Measurements from ENCODE around the gene PLEKHF1.
A peak's percentile ranks its signal among the peaks of the same experiment; 100 is the strongest.

DNA sequence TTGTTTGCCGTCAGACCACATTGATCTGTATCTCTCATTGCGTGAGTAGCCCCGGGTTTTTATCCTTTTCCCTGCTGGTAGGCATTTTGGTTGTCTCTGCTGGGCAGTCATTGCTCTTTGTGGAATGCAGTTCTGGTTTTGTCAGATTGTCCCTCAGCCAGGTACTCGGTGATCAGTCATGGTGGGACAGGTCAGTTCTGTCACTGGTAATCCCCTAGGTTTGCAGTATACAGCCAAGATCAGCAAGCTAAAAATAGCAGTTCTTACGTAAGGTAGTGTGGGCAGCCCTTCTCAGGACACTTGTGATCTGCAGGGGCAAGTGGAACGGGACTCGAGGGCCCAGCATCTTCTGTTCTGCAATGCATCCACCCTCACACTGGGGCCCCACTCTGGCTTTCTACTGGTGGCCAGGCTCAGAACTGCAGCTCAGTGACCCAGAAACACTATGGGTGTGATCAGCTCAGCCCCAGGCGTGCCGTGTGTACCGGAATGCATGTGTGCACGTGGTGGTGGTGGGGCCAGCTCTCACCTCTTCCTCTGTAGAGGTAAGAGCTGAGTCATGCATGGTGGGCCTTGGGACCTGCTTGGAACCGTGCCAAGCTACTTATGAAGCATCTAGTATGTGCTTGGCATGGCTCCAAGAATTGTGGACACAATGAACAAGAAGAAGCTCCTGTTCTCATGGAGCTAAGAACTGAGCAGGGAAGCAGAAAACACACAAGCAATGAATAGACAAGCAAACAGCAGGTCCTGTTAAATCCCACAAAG, 6.3 kb downstream of the PLEKHF1 start:
- TF ChIP-seq YY1 (IDR thresholded peaks at IDR 0.05; ENCODE audit: extremely low read depth, insufficient replicate concordance, low read depth, low read length) (no peak), CBX3 (IDR thresholded peaks at IDR 0.05; ENCODE audit: low read depth) (no peak)
- TF ChIP-seq, protein P1, sequence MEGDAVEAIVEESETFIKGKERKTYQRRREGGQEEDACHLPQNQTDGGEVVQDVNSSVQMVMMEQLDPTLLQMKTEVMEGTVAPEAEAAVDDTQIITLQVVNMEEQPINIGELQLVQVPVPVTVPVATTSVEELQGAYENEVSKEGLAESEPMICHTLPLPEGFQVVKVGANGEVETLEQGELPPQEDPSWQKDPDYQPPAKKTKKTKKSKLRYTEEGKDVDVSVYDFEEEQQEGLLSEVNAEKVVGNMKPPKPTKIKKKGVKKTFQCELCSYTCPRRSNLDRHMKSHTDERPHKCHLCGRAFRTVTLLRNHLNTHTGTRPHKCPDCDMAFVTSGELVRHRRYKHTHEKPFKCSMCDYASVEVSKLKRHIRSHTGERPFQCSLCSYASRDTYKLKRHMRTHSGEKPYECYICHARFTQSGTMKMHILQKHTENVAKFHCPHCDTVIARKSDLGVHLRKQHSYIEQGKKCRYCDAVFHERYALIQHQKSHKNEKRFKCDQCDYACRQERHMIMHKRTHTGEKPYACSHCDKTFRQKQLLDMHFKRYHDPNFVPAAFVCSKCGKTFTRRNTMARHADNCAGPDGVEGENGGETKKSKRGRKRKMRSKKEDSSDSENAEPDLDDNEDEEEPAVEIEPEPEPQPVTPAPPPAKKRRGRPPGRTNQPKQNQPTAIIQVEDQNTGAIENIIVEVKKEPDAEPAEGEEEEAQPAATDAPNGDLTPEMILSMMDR (IDR thresholded peaks at IDR 0.05 in 2 of 3, conservative IDR thresholded peaks at IDR 0.05 in 1 of 3; ENCODE audit: borderline replicate concordance in 1 of 3, insufficient read depth in 1 of 3, low read depth in 2 of 3, low read length in 2 of 3) = peak in 2 of 3 experiments; percentile 12 to 26; a peak in 2 of 6 replicates
